ENCODE measurements around the gene MAP3K7. TPM values are rescaled to one million over a fixed set of nuclear protein-coding genes. Genes with fewer than 3 reads are reported as not detected.

Gene MAP3K7
- total and polyA plus RNA-seq, 2 of the 13 experiments (the other 11 are each of a cell fraction or from before 2014, with no cell fraction given) = 24.1 to 24.4 TPM

DNA sequence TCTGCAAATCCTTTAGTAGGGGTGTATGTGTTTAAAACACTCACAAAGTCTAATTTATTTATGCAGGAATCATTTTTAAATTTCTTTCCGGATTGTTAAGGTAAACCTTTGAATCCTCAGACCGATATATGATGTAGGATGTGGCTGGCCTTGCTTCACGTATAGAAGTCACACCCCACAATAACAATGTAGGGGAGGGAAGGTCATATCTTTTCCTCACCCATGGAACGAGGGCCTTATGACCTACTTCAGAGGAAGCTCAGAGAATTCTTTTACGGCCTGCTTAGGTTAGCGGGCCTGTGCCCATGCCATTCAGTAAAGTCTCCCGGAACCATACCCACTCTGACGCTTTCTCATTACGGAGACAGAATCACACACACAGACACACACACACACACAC, 102.9 kb downstream of the MAP3K7 start:
- Histone ChIP-seq H3K36me3 (replicated peaks in 1 of 2; ENCODE audit: control insufficient read depth in 1 of 2, insufficient read depth in 2 of 2, low read length in 2 of 2) (no peaks in the 10 kb centered on the region), H4K20me1 (ENCODE audit: insufficient read depth, low read length) (no peaks in the 10 kb centered on the region), H3K79me2 (ENCODE audit: insufficient read depth, low read length) (no peaks in the 10 kb centered on the region), H3K4me3 (replicated peaks in 1 of 3; ENCODE audit: insufficient read depth in 1 of 3, low read depth in 2 of 3, low read length in 3 of 3) (no peak overlapping the region), H3K9me3 (ENCODE audit: low read length) (no peaks in the 10 kb centered on the region), H2AFZ (ENCODE audit: low read length) (no peak overlapping the region), H3K4me1 (ENCODE audit: insufficient read depth, low read length) (peaks cover 3% of the 10 kb centered on the region; the same call in 1 of the 2 replicates), H3K9ac (ENCODE audit: insufficient read depth, low read depth, low read length) (no peak overlapping the region), H3K27me3 (ENCODE audit: control insufficient read depth in 1 of 2, insufficient read depth in 2 of 2, low read length in 2 of 2) (peaks cover 0 to 23% of the 10 kb centered on the region in 2 experiments; a peak in 2 of 5 replicates), H3K27ac (ENCODE audit: extremely low read length, insufficient read depth, low read length) (no peak overlapping the region), H3K4me2 (ENCODE audit: low read depth, low read length) (no peak overlapping the region)
- ChIA-PET CTCF (ENCODE audit: low intra/inter-chr PET ratio, low total read pairs) (no interaction called here), POLR2A (no interaction called here)
- intact Hi-C loops (cut with micrococcal nuclease; ENCODE audit: unreplicated experiment) (loop anchor here (5.0 kb wide), 1 partner anchor 187 kb away; the partner anchor contains the start of gene BACH2), in situ Hi-C loops (cut with HindIII; ENCODE audit: extremely low pct_ligation_motif_present, low pct_unique_long_range_greater_than_20kb) (loop anchor here (25.0 kb wide), 1 partner anchor 197 kb away; the partner anchor contains the start of gene BACH2)
- WGBS (ENCODE audit: low lambda C conversion rate) = 48% methylated on average over 9 of the region's 9 CpGs
- no peak for ATAC-seq
- FAIRE-seq = no peak
- TF ChIP-seq ZSCAN30 (CRISPR knock-in tag; IDR thresholded peaks at IDR 0.05) (no peak), TCF7L2 (IDR thresholded peaks at IDR 0.05; ENCODE audit: low read depth, low read length) (no peak), ZFY (CRISPR knock-in tag; IDR thresholded peaks at IDR 0.05) (no peak), XRCC5 (optimal IDR thresholded peaks at IDR 0.05; ENCODE audit: low read length) (no peak), KLF9 (CRISPR knock-in tag; IDR thresholded peaks at IDR 0.05; ENCODE audit: low read depth) (no peak), ZNF768 (CRISPR knock-in tag; IDR thresholded peaks at IDR 0.05) (no peak)
- TF ChIP-seq, protein P1, sequence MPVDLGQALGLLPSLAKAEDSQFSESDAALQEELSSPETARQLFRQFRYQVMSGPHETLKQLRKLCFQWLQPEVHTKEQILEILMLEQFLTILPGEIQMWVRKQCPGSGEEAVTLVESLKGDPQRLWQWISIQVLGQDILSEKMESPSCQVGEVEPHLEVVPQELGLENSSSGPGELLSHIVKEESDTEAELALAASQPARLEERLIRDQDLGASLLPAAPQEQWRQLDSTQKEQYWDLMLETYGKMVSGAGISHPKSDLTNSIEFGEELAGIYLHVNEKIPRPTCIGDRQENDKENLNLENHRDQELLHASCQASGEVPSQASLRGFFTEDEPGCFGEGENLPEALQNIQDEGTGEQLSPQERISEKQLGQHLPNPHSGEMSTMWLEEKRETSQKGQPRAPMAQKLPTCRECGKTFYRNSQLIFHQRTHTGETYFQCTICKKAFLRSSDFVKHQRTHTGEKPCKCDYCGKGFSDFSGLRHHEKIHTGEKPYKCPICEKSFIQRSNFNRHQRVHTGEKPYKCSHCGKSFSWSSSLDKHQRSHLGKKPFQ (CRISPR knock-in tag; IDR thresholded peaks at IDR 0.05; ENCODE audit: insufficient replicate concordance) = no peak
- no peak for DNase-seq (ENCODE audit: low spot score)
- no TSS peak for BruUV-seq (replicated peaks)
